Measurements from ENCODE around the gene RPA3. TPM values are rescaled to one million over a fixed set of nuclear protein-coding genes. Genes with fewer than 3 reads are reported as not detected.

Gene RPA3
- total and polyA plus RNA-seq, 2 of the 13 experiments (the other 11 are each of a cell fraction or from before 2014, with no cell fraction given): 38.3 to 154 TPM

- TF ChIP-seq ZBTB40 (IDR thresholded peaks at IDR 0.05) (no peak), ZBTB40 (CRISPR knock-in tag; IDR thresholded peaks at IDR 0.05) (no peak), MAFK (conservative IDR thresholded peaks at IDR 0.05 in 1 of 2, IDR thresholded peaks at IDR 0.05 in 1 of 2; ENCODE audit: low read length in 2 of 2) (peak in 1 of 2 experiments; percentile 58; a peak in 2 of 4 replicates), STAG1 (CRISPR knock-in tag; IDR thresholded peaks at IDR 0.05) (peak; percentile 78), MATR3 (CRISPR knock-in tag; IDR thresholded peaks at IDR 0.05) (no peak), JDP2 (CRISPR knock-in tag; IDR thresholded peaks at IDR 0.05; ENCODE audit: borderline replicate concordance) (no peak), SCMH1 (CRISPR knock-in tag; IDR thresholded peaks at IDR 0.05; ENCODE audit: borderline replicate concordance) (no peak), ZFP91 (CRISPR knock-in tag; IDR thresholded peaks at IDR 0.05; ENCODE audit: borderline replicate concordance) (no peak), NCOA2 (CRISPR knock-in tag; IDR thresholded peaks at IDR 0.05) (no peak), ZNF850 (CRISPR knock-in tag; conservative IDR thresholded peaks at IDR 0.05) (no peak), PBX3 (CRISPR knock-in tag; IDR thresholded peaks at IDR 0.05; ENCODE audit: borderline replicate concordance) (no peak), JUND (CRISPR knock-in tag; IDR thresholded peaks at IDR 0.05) (no peak), GMEB1 (CRISPR knock-in tag; IDR thresholded peaks at IDR 0.05; ENCODE audit: borderline replicate concordance) (no peak)
Measured at GRCh38 chr7:7681191-7681935, 37.0 kb downstream of the RPA3 start (continued).

Measured in HepG2 (cell line).